ENCODE measurements around the gene KAT6B. TPM values are rescaled to one million over a fixed set of nuclear protein-coding genes. Genes with fewer than 3 reads are reported as not detected.

KAT6B gene
- total RNA-seq, 1 donor from 2014 or later, result 21.7 TPM

DNA sequence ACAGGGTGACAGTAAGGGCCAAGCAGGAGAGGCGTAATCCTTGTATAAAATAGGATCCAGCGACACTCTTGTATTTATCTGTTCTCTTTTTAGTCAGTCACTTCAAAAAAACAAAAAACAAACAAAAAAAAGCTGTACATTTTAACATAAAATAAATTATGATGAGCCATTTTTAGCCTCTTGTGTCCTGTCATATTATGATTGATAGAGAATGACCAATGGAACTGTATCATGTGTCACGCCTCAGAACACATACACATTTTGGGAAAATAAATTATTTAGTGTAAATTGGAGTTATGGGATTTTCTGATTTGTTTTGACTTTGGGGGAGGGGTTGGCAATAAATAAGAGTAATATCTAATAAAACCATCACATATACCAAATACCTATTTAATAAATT is 205.7 kb downstream of the KAT6B start:
- Histone ChIP-seq H2AFZ (ENCODE audit: low read depth, low read length) (no peak overlapping the region), H3K9ac (ENCODE audit: low read length) (no peak overlapping the region), H3K4me2 (ENCODE audit: low read length) (no peak overlapping the region), H3K79me2 (ENCODE audit: insufficient read depth, low read length) (no peaks in the 10 kb centered on the region), H3K27me3 (ENCODE audit: insufficient read depth, low read length) (no peaks in the 10 kb centered on the region), H3K4me3 (ENCODE audit: insufficient read depth, low read depth, low read length) (no peak overlapping the region), H3K36me3 (ENCODE audit: insufficient read depth, low read length) (peaks cover 3% of the 10 kb centered on the region), H3K4me1 (ENCODE audit: insufficient read depth, low read length) (no peaks in the 10 kb centered on the region), H3K9me3 (ENCODE audit: insufficient read depth, low read depth, low read length) (no peaks in the 10 kb centered on the region), H4K20me1 (ENCODE audit: insufficient read depth, low read length) (no peaks in the 10 kb centered on the region), H3K27ac (ENCODE audit: low read depth, low read length) (no peak overlapping the region)
- H3K4me3 Mint-ChIP-seq (ENCODE audit: unreplicated experiment), result no peak overlapping the region
- no peaks in the 10 kb centered on the region for H3K27me3 Mint-ChIP-seq (ENCODE audit: low read depth, unreplicated experiment)
- no peak for TF ChIP-seq EZH2 (IDR thresholded peaks at IDR 0.05; ENCODE audit: insufficient read depth, low read length)
- DNase-seq (ENCODE audit: low read depth) (no peak), FAIRE-seq (no peak)
- H3K27ac Mint-ChIP-seq (ENCODE audit: unreplicated experiment), result no peak overlapping the region
- H3K9me3 Mint-ChIP-seq (ENCODE audit: unreplicated experiment), result peaks cover 3% of the 10 kb centered on the region
- H3K4me1 Mint-ChIP-seq (ENCODE audit: low read depth, unreplicated experiment), result peaks cover 2% of the 10 kb centered on the region
- peaks cover 25% of the 10 kb centered on the region for H3K36me3 Mint-ChIP-seq (ENCODE audit: low read depth, unreplicated experiment)

DNA sequence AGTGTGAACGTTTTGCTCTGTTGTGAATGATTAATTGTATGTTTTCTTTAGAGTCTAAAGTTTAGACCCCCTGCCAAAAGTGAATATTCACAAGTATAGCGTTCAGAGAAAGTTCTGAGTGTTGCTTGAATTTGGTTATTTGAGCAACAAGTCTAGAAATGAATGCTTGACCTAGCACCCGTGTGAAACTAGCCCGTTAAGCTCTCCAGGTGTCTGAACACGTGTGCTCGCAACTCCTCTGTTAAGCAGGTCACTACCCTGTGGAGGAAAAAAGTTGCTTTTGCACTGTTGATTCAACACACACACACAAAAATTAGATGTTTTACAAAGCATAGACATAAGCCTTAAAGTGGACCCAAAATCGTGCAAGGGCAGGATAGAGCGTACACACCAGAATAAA is 206.4 kb downstream of the KAT6B start:
- H3K9me3 Mint-ChIP-seq (ENCODE audit: unreplicated experiment), result peaks cover 3% of the 10 kb centered on the region
- no peak for TF ChIP-seq EZH2 (IDR thresholded peaks at IDR 0.05; ENCODE audit: insufficient read depth, low read length)
- TF ChIP-seq, protein P1, sequence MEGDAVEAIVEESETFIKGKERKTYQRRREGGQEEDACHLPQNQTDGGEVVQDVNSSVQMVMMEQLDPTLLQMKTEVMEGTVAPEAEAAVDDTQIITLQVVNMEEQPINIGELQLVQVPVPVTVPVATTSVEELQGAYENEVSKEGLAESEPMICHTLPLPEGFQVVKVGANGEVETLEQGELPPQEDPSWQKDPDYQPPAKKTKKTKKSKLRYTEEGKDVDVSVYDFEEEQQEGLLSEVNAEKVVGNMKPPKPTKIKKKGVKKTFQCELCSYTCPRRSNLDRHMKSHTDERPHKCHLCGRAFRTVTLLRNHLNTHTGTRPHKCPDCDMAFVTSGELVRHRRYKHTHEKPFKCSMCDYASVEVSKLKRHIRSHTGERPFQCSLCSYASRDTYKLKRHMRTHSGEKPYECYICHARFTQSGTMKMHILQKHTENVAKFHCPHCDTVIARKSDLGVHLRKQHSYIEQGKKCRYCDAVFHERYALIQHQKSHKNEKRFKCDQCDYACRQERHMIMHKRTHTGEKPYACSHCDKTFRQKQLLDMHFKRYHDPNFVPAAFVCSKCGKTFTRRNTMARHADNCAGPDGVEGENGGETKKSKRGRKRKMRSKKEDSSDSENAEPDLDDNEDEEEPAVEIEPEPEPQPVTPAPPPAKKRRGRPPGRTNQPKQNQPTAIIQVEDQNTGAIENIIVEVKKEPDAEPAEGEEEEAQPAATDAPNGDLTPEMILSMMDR (IDR thresholded peaks at IDR 0.05; ENCODE audit: insufficient read depth, low read depth, low read length), result no peak
- Histone ChIP-seq H3K79me2 (ENCODE audit: insufficient read depth, low read length) (no peaks in the 10 kb centered on the region), H3K36me3 (ENCODE audit: insufficient read depth, low read length) (peaks cover 3% of the 10 kb centered on the region), H3K4me2 (ENCODE audit: low read length) (no peak overlapping the region), H3K9me3 (ENCODE audit: insufficient read depth, low read depth, low read length) (no peaks in the 10 kb centered on the region), H2AFZ (ENCODE audit: low read depth, low read length) (no peak overlapping the region), H4K20me1 (ENCODE audit: insufficient read depth, low read length) (no peaks in the 10 kb centered on the region), H3K27me3 (ENCODE audit: insufficient read depth, low read length) (no peaks in the 10 kb centered on the region), H3K4me1 (ENCODE audit: insufficient read depth, low read length) (no peaks in the 10 kb centered on the region), H3K9ac (ENCODE audit: low read length) (no peak overlapping the region), H3K4me3 (ENCODE audit: insufficient read depth, low read depth, low read length) (no peak overlapping the region), H3K27ac (ENCODE audit: low read depth, low read length) (no peak overlapping the region)
- no peaks in the 10 kb centered on the region for H3K27me3 Mint-ChIP-seq (ENCODE audit: low read depth, unreplicated experiment)
- H3K27ac Mint-ChIP-seq (ENCODE audit: unreplicated experiment), result no peak overlapping the region
- peaks cover 2% of the 10 kb centered on the region for H3K4me1 Mint-ChIP-seq (ENCODE audit: low read depth, unreplicated experiment)
- no peak overlapping the region for H3K4me3 Mint-ChIP-seq (ENCODE audit: unreplicated experiment)
- FAIRE-seq, result no peak
- no peak for DNase-seq (ENCODE audit: low read depth)
- H3K36me3 Mint-ChIP-seq (ENCODE audit: low read depth, unreplicated experiment), result peaks cover 25% of the 10 kb centered on the region

DNA sequence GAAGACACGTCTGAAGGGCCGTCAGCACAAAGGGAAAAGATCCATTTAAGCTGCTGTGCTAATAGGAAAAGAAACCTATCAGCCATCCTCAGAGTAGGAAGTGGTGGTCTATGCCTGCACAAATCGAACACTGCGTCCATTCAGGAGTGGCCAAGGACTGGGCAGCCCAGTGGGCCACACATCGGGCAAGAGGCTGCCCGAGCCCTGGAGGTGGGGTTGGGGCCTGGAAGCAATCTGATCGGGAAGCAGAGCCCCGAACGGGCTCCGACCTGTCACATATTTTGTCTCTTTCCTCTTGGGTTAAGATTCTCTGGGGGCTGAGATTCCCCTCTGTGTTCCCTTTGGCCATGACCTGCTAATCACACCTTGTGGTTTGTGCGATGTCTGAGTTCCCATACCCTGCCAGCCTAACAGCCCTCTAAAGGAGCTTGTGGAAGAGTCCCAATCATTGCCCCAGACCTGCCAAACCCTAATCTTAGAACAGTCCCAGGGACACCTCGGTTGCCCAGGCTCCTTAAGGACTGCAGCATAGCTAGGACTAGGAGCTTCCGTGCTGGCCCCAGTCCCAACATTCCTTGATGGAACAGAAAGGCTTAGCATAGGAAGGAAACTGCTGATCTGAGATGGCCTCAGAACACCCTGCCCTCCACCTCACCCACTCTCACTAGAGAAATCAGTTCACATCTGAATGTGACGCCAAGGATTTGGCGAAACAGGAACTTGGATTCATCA is 207.2 kb downstream of the KAT6B start:
- TF ChIP-seq EZH2 (IDR thresholded peaks at IDR 0.05; ENCODE audit: insufficient read depth, low read length), result no peak
- TF ChIP-seq, protein P1 (IDR thresholded peaks at IDR 0.05; ENCODE audit: insufficient read depth, low read depth, low read length), result no peak
- no peaks in the 10 kb centered on the region for H3K27me3 Mint-ChIP-seq (ENCODE audit: low read depth, unreplicated experiment)
- DNase-seq (ENCODE audit: low read depth), result no peak
- Histone ChIP-seq H4K20me1 (ENCODE audit: insufficient read depth, low read length) (no peaks in the 10 kb centered on the region), H3K27me3 (ENCODE audit: insufficient read depth, low read length) (no peaks in the 10 kb centered on the region), H3K9me3 (ENCODE audit: insufficient read depth, low read depth, low read length) (no peaks in the 10 kb centered on the region), H3K36me3 (ENCODE audit: insufficient read depth, low read length) (peaks cover 3% of the 10 kb centered on the region), H3K79me2 (ENCODE audit: insufficient read depth, low read length) (no peaks in the 10 kb centered on the region), H3K27ac (ENCODE audit: low read depth, low read length) (no peak overlapping the region), H3K4me3 (ENCODE audit: insufficient read depth, low read depth, low read length) (no peak overlapping the region), H3K4me1 (ENCODE audit: insufficient read depth, low read length) (peaks cover 5% of the 10 kb centered on the region), H3K9ac (ENCODE audit: low read length) (no peak overlapping the region), H2AFZ (ENCODE audit: low read depth, low read length) (no peak overlapping the region), H3K4me2 (ENCODE audit: low read length) (no peak overlapping the region)
- H3K9me3 Mint-ChIP-seq (ENCODE audit: unreplicated experiment), result peaks cover 3% of the 10 kb centered on the region
- peaks cover 22% of the 10 kb centered on the region for H3K36me3 Mint-ChIP-seq (ENCODE audit: low read depth, unreplicated experiment)
- no peak for FAIRE-seq
- no peak overlapping the region for H3K27ac Mint-ChIP-seq (ENCODE audit: unreplicated experiment)
- no peak overlapping the region for H3K4me3 Mint-ChIP-seq (ENCODE audit: unreplicated experiment)
- H3K4me1 Mint-ChIP-seq (ENCODE audit: low read depth, unreplicated experiment), result peaks cover 2% of the 10 kb centered on the region

Data from astrocyte (in vitro differentiated cells and primary cell).